Thyroid gland (tissue), 4 donors: ENCODE data around the gene MOGAT3. TPM values are rescaled to one million over a fixed set of nuclear protein-coding genes. Genes with fewer than 3 reads are reported as not detected.
A peak's percentile ranks its signal among the peaks of the same experiment; 100 is the strongest.

ENCODE experiments used
- DNase-seq, 2 donors: peaks; one replicate each; pipeline ENCODE4 v3.0.0-alpha.2; 2019
- H3K27ac ChIP-seq, 3 donors: fragments of 200-600 bp; sonication (generic); 1 replicate in 2 of 3; 2 replicates in 1 of 3; pipeline ENCODE4 v1.5.1; 2016 to 2019; ENCODE audit warnings: mild to moderate bottlenecking in 1 of 3, moderate library complexity in 1 of 3
- H3K27me3 ChIP-seq: fragments of 200-600 bp; sonication (generic); one replicate; pipeline ENCODE4 v1.5.1; 2019
- H3K36me3 ChIP-seq, 2 donors: fragments of 200-600 bp; sonication (generic); one replicate each; pipeline ENCODE4 v1.5.1; 2016 to 2019
- H3K4me1 ChIP-seq, 2 donors: fragments of 200-600 bp; sonication (generic); one replicate each; pipeline ENCODE4 v1.5.1; 2017 to 2019
- H3K4me3 ChIP-seq, 3 donors: fragments of 200-600 bp; sonication (generic); replicated peaks in 1 of 3; 1 replicate in 2 of 3; 2 replicates in 1 of 3; pipeline ENCODE4 v1.5.1; 2016; ENCODE audit warnings: mild to moderate bottlenecking in 1 of 3
- H3K9me3 ChIP-seq: fragments of 200-600 bp; sonication (generic); one replicate; pipeline ENCODE4 v1.5.1; 2017
- POLR2A ChIP-seq, 2 donors: fragments of 450-650 bp; IDR thresholded peaks; one replicate each; pipeline ENCODE4 v1.6.1; 2017; ENCODE audit warnings: antibody characterized with exemption in 2 of 2, mild to moderate bottlenecking in 2 of 2, moderate library complexity in 1 of 2
- WGBS, 2 donors: methylation state at CpG; one replicate each; pipeline ENCODE4 v1.1.5; 2017; 5-methylcytosine and 5-hydroxymethylcytosine counted together
- intact Hi-C: fragments of 100-400 bp; cut with DNase I; formaldehyde crosslinking; loops from one replicate; pipeline ENCODE4 v1.15.1; 2023
- total RNA-seq, 4 donors: library from RNA; depleted of rRNA; stranded (reverse); fragments of >200 nt; gene quantifications; one replicate each; pipeline ENCODE4 v1.2.3, GENCODE V29; 2016
- TF ChIP-seq, protein P1 (sequence below), 6 experiments: fragments of 200-600 bp in 3 of 6; fragments of 450-650 bp in 3 of 6; sonication (generic) in 3 of 6; IDR thresholded peaks; one replicate each; pipeline ENCODE4 v1.5.1; 2016 to 2019; ENCODE audit warnings: antibody characterized with exemption in 6 of 6, mild to moderate bottlenecking in 2 of 6, inconsistent platforms in 1 of 6, moderate library complexity in 1 of 6

The MOGAT3 gene
- total RNA-seq, 4 donors from 2014 or later: not detected

DNA sequence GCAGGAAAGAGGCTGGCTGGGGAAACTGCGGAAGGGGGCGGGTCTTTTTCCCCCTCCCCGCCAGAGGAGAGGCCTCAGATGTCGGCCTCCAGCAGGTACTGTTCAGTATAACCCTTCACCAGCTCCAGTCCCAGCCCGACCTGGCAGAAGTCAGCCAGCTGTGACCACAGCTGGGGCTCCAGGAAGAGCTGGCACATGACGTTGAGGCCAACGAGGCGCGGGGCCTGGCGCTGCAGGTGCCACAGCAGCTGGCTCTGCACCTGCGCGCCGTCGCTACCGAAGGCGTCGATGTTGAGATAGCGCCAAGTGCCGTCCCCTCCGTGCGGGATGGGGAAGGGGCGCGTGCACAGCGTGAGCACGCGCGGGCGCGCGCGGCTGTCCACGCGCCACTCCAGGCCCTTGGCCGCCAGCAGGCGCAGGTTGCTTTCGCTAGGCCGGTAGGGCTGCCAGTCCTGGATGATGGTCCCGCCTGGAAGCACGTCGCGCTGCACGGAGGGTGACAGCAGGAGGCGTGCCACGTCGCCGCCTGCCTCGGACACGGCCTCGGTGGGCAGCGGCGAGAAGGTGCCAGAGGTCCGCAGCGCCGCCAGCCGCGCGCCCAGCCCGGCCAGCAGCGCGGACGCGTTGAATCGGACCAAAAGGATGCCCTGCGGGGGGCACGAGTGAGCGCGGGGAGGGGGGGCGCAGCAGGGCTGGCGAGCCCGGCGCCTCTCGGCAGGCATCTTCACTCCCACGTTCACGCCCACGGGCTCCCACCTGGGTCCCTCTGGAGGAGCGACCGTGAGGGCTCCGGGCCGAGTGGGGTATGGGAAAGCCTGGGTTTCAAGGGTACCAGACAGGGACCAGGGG is 28.6 kb downstream of the MOGAT3 start:
- no peaks in the 10 kb centered on the region for H3K9me3 ChIP-seq
- H3K27ac ChIP-seq: no peak overlapping the region
- H3K27me3 ChIP-seq: peaks cover 33% of the 10 kb centered on the region
- peak overlapping the region in 1 of 3 donors; percentile 22 for H3K4me3 ChIP-seq
- H3K4me1 ChIP-seq: peaks cover 22 to 40% of the 10 kb centered on the region in 2 donors
- DNase-seq: peak; percentile 63 to 64
- H3K36me3 ChIP-seq: no peaks in the 10 kb centered on the region
- intact Hi-C loops: no loop called here
- TF ChIP-seq, protein P1, sequence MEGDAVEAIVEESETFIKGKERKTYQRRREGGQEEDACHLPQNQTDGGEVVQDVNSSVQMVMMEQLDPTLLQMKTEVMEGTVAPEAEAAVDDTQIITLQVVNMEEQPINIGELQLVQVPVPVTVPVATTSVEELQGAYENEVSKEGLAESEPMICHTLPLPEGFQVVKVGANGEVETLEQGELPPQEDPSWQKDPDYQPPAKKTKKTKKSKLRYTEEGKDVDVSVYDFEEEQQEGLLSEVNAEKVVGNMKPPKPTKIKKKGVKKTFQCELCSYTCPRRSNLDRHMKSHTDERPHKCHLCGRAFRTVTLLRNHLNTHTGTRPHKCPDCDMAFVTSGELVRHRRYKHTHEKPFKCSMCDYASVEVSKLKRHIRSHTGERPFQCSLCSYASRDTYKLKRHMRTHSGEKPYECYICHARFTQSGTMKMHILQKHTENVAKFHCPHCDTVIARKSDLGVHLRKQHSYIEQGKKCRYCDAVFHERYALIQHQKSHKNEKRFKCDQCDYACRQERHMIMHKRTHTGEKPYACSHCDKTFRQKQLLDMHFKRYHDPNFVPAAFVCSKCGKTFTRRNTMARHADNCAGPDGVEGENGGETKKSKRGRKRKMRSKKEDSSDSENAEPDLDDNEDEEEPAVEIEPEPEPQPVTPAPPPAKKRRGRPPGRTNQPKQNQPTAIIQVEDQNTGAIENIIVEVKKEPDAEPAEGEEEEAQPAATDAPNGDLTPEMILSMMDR (IDR thresholded peaks at IDR 0.05): no peak
- no peak for TF ChIP-seq POLR2A (IDR thresholded peaks at IDR 0.05)
- WGBS, 2 donors: 0 to 2% methylated on average over 6 to 45 of the region's 79 CpGs

DNA sequence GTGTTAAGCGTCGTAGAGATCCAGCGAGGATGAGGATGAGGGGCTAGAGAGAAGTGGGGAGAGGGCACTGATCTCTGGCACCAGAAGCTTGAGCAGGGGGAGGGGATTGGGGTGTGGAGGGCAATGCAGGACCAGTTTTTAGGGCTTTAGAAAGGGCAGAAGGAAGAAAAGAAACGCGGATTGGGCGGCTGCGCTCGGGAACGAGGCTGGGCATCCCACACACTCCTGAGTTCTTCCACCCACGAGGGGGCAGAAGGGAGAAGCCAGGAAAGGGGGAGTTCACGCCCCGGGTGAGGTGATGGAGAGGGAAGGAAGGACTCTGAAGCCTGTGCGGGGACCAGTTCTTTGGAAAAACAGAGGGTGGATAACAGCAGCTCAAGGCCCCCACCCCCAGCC is 29.4 kb downstream of the MOGAT3 start:
- intact Hi-C loops: no loop called here
- DNase-seq: no peak
- Histone ChIP-seq H3K4me3 (no peak overlapping the region), H3K27ac (no peak overlapping the region), H3K4me1 (peaks cover 22 to 40% of the 10 kb centered on the region in 2 donors), H3K27me3 (peaks cover 33% of the 10 kb centered on the region), H3K36me3 (no peaks in the 10 kb centered on the region), H3K9me3 (no peaks in the 10 kb centered on the region)
- no peak for TF ChIP-seq POLR2A (IDR thresholded peaks at IDR 0.05)
- TF ChIP-seq, protein P1 (IDR thresholded peaks at IDR 0.05): no peak
- WGBS, 2 donors: 4% methylated on average over 12 to 13 of the region's 13 CpGs

DNA sequence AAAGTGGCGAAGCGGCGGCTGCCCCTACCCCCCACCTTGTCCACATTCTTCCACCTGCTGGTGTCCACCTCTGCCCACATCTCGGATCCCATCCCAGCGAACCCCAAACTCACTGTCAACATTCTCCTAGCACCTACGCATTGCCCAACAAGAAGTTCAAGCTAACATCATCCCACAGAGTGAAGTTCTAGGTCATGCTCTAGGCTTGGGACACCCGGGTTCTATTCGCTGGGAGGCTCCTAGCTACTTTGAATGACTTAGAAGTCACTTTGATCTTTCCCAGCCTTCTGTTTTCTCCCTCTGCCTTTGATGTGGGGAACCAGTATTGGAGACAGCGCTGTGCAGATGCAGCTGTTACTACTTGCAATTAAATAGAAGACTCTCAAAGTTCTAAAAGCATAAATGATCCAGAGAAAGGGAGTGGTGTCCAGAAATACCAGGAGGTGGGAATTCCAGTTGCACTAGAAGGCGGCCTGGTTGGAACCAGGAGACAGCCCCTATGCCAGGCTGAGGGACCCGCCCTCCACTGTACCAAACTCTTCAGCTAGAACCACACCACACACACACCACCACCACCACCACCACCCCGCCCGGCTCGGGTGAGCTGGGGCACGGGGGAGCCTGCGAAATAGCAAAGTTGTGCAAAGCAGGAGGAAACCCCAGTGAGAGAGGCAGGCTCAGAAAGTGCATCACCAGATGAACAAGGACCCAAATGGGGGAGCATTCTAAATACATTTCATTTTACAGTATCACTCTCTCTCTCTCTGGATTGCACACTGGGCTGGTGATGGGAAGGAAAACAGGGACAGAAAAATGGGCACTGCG is 30.0 kb downstream of the MOGAT3 start:
- WGBS, 2 donors: 4 to 5% methylated on average over 12 to 17 of the region's 17 CpGs
- Histone ChIP-seq H3K27ac (no peak overlapping the region), H3K4me3 (no peak overlapping the region), H3K27me3 (peaks cover 37% of the 10 kb centered on the region), H3K9me3 (no peaks in the 10 kb centered on the region), H3K36me3 (no peaks in the 10 kb centered on the region), H3K4me1 (peaks cover 23 to 41% of the 10 kb centered on the region in 2 donors)
- intact Hi-C loops: no loop called here
- DNase-seq: no peak
- TF ChIP-seq POLR2A (IDR thresholded peaks at IDR 0.05): no peak
- TF ChIP-seq, protein P1 (IDR thresholded peaks at IDR 0.05): no peak

DNA sequence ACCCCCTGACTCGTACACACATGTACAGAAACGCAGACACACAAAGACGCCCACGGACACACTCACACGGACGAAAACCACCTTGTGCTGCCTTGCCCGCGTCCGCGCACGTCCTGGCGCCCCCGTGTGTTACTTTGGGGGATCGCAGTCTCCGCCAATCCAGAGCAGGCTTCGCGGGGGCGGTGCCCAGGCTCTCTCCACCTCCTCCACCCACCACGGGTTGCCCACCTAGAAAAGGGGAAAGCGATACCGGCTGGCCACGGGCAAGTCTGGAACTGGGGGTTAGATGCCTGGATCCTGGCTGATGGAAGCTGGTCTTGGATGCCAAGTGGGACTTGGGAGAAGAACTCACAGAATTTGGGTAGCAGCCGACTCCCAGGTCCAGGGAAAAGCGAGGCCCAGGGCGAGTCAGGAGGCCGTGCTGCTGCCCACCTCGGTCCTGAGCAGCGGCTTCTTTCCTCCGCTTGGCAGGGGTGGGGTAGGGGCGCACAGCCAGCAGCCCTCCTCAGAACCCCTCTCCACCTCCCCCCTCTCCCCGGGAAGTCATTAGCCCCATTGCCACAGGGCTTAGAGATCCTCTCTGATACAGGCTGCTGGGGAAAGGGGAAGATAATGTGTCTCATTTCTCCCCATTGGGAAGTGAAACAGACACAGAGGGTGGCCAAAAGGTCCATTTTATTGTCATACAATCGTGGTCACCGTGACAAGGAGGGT is 30.8 kb downstream of the MOGAT3 start:
- intact Hi-C loops: loop anchor here (10.0 kb wide), 1 partner anchor 275 kb away; the partner anchor contains the start of gene ACHE
- Histone ChIP-seq H3K9me3 (no peaks in the 10 kb centered on the region), H3K36me3 (no peaks in the 10 kb centered on the region), H3K27ac (no peak overlapping the region), H3K4me1 (peaks cover 30 to 50% of the 10 kb centered on the region in 2 donors), H3K4me3 (no peak overlapping the region), H3K27me3 (peaks cover 43% of the 10 kb centered on the region)
- TF ChIP-seq POLR2A (IDR thresholded peaks at IDR 0.05): no peak
- TF ChIP-seq, protein P1 (IDR thresholded peaks at IDR 0.05): peak; percentile 56 to 93 (median 60)
- peak; percentile 59 to 66 for DNase-seq
- 1 to 3% methylated on average over 21 to 25 of the region's 33 CpGs for WGBS, 2 donors
